ENCODE results near the gene SLC25A22.
A peak's percentile ranks its signal among the peaks of the same experiment; 100 is the strongest.

SLC25A22 gene

GRCh38 chr11:790721-791564, 7.1 kb downstream of the SLC25A22 start:
- H3K4me1 Mint-ChIP-seq, result peaks cover 11% of the 10 kb centered on the region
- no peaks in the 10 kb centered on the region for H3K36me3 Mint-ChIP-seq (ENCODE audit: low read depth)
- H3K27me3 Mint-ChIP-seq (ENCODE audit: low read depth, poor library complexity), result peaks cover 3% of the 10 kb centered on the region
- no peak overlapping the region for H3K4me3 Mint-ChIP-seq
- no peak for TF ChIP-seq CTCF (IDR thresholded peaks at IDR 0.05)
- no peak for DNase-seq
- H3K9me3 Mint-ChIP-seq, result no peaks in the 10 kb centered on the region
- no peak overlapping the region for H3K27ac Mint-ChIP-seq

- Mint-ChIP-seq H3K27me3 (ENCODE audit: low read depth, poor library complexity) (peaks cover 3% of the 10 kb centered on the region), H3K4me3 (no peak within 1 kb of the TSS), H3K36me3 (ENCODE audit: low read depth) (no peaks in the 10 kb centered on the region), H3K4me1 (peaks cover 12% of the 10 kb centered on the region), H3K27ac (no peak within 1 kb of the TSS), H3K9me3 (no peaks in the 10 kb centered on the region)
- no peak for TF ChIP-seq CTCF (IDR thresholded peaks at IDR 0.05)
- DNase-seq, result peak; percentile 65
These were observed 8.1 kb downstream of the SLC25A22 start, which contains the start of gene CEND1 for GRCh38 chr11:789943-790342. TSS of gene CEND1 (minus strand) at chr11:790090. CDS start at chr11:788576, 1,514 bp downstream.

- Mint-ChIP-seq H3K27ac (no peak overlapping the region), H3K9me3 (no peaks in the 10 kb centered on the region), H3K4me3 (no peak overlapping the region), H3K4me1 (peaks cover 16% of the 10 kb centered on the region), H3K27me3 (ENCODE audit: low read depth, poor library complexity) (peaks cover 3% of the 10 kb centered on the region), H3K36me3 (ENCODE audit: low read depth) (no peaks in the 10 kb centered on the region)
- no peak for TF ChIP-seq CTCF (IDR thresholded peaks at IDR 0.05)
- no peak for DNase-seq
These were observed 8.8 kb downstream of the SLC25A22 start for GRCh38 chr11:788953-789940.

GRCh38 chr11:788009-788640, 10.0 kb downstream of the SLC25A22 start:
- Mint-ChIP-seq H3K27me3 (ENCODE audit: low read depth, poor library complexity) (peaks cover 11% of the 10 kb centered on the region), H3K27ac (no peak overlapping the region), H3K4me3 (no peak overlapping the region), H3K9me3 (no peaks in the 10 kb centered on the region), H3K4me1 (peaks cover 25% of the 10 kb centered on the region), H3K36me3 (ENCODE audit: low read depth) (peaks cover 5% of the 10 kb centered on the region)
- no peak for TF ChIP-seq CTCF (IDR thresholded peaks at IDR 0.05)
- DNase-seq, result no peak

GRCh38 chr11:787084-787675, 10.9 kb downstream of the SLC25A22 start:
- Mint-ChIP-seq H3K27ac (no peak overlapping the region), H3K9me3 (no peaks in the 10 kb centered on the region), H3K4me3 (no peak overlapping the region), H3K36me3 (ENCODE audit: low read depth) (peaks cover 5% of the 10 kb centered on the region), H3K27me3 (ENCODE audit: low read depth, poor library complexity) (peaks cover 15% of the 10 kb centered on the region), H3K4me1 (peaks cover 29% of the 10 kb centered on the region)
- no peak for TF ChIP-seq CTCF (IDR thresholded peaks at IDR 0.05)
- no peak for DNase-seq

Measured in nephron progenitor cell (in vitro differentiated cells).